ENCODE results near the gene GPR75. TPM values are rescaled to one million over a fixed set of nuclear protein-coding genes. Genes with fewer than 3 reads are reported as not detected.

GPR75 gene
- total and polyA plus RNA-seq, 2 experiments from 2014 or later = 0.34 to 4.1 TPM

DNA sequence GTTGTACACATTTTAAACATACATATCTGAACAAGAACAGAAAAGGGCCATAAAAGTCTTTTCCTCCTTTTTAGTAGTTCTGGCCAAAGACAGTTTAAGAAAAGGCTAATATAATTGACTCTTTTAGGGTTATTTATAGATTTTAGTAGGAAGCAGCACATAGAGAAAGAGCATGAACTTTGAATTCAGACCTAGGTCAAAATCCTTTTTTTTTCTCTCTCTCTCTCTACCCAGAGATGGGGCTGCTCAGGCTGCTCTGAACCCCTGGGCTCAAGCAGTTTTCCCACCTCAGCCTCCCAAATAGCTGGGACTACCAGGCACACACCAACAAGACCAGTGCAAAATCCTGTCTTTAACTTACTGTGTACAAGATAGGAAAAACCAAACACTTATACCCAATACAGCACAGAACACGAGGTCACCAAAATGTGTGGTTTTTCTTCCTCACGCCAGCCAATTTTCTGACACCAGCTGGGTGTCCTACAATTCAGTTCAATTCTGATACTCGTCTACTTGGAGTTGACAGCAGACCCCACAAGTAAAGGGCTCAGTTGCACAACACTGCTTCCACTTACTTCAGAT is 40.8 kb downstream of the GPR75 start:
- H3K36me3 ChIP-seq (ENCODE audit: insufficient read depth) = 0 out of 2 replicates have a peak, but pooled peaks cover under 1% of the 10 kb centered on the region
- no peak overlapping the region for H3K4me3 Mint-ChIP-seq
- no peak overlapping the region for H3K27ac Mint-ChIP-seq
- H3K36me3 Mint-ChIP-seq (ENCODE audit: low read depth) = peaks cover 14% of the 10 kb centered on the region; the same call in 2 of the 3 replicates
- H3K4me2 ChIP-seq = no peak overlapping the region
- H3K4me3 ChIP-seq = no peak overlapping the region
- H3K4me1 Mint-ChIP-seq = peaks cover 3% of the 10 kb centered on the region; the same call in 1 of the 3 replicates
- no peaks in the 10 kb centered on the region for H3K27me3 ChIP-seq (ENCODE audit: insufficient read depth)
- no peaks in the 10 kb centered on the region for H3K9me2 ChIP-seq (ENCODE audit: insufficient read depth)
- no peaks in the 10 kb centered on the region for H3K4me1 ChIP-seq (ENCODE audit: insufficient read depth)
- no peak for ATAC-seq
- H2AFZ ChIP-seq = no peak overlapping the region
- H4K20me1 ChIP-seq (replicated peaks; ENCODE audit: insufficient read depth) = no peaks in the 10 kb centered on the region
- H3F3A ChIP-seq (replicated peaks; ENCODE audit: low read depth) = no peaks in the 10 kb centered on the region
- no peaks in the 10 kb centered on the region for H3K27me3 Mint-ChIP-seq (ENCODE audit: insufficient read depth, low read depth, poor library complexity)
- no peaks in the 10 kb centered on the region for H3K9me3 Mint-ChIP-seq
- DNase-seq (ENCODE audit: low spot score) = no peak
- no peak for TF ChIP-seq EZH2phosphoT487 (IDR thresholded peaks at IDR 0.05; ENCODE audit: unreplicated experiment)
- TF ChIP-seq ZNF114 (CRISPR knock-in tag; IDR thresholded peaks at IDR 0.05) = no peak
- TF ChIP-seq JUNB (IDR thresholded peaks at IDR 0.05; ENCODE audit: unreplicated experiment) = no peak
- TF ChIP-seq EZH2 (IDR thresholded peaks at IDR 0.05; ENCODE audit: low read depth, unreplicated experiment) = no peak
- no peak for TF ChIP-seq CREB1 (CRISPR knock-in tag; IDR thresholded peaks at IDR 0.05; ENCODE audit: low read depth)
- TF ChIP-seq, protein P1, sequence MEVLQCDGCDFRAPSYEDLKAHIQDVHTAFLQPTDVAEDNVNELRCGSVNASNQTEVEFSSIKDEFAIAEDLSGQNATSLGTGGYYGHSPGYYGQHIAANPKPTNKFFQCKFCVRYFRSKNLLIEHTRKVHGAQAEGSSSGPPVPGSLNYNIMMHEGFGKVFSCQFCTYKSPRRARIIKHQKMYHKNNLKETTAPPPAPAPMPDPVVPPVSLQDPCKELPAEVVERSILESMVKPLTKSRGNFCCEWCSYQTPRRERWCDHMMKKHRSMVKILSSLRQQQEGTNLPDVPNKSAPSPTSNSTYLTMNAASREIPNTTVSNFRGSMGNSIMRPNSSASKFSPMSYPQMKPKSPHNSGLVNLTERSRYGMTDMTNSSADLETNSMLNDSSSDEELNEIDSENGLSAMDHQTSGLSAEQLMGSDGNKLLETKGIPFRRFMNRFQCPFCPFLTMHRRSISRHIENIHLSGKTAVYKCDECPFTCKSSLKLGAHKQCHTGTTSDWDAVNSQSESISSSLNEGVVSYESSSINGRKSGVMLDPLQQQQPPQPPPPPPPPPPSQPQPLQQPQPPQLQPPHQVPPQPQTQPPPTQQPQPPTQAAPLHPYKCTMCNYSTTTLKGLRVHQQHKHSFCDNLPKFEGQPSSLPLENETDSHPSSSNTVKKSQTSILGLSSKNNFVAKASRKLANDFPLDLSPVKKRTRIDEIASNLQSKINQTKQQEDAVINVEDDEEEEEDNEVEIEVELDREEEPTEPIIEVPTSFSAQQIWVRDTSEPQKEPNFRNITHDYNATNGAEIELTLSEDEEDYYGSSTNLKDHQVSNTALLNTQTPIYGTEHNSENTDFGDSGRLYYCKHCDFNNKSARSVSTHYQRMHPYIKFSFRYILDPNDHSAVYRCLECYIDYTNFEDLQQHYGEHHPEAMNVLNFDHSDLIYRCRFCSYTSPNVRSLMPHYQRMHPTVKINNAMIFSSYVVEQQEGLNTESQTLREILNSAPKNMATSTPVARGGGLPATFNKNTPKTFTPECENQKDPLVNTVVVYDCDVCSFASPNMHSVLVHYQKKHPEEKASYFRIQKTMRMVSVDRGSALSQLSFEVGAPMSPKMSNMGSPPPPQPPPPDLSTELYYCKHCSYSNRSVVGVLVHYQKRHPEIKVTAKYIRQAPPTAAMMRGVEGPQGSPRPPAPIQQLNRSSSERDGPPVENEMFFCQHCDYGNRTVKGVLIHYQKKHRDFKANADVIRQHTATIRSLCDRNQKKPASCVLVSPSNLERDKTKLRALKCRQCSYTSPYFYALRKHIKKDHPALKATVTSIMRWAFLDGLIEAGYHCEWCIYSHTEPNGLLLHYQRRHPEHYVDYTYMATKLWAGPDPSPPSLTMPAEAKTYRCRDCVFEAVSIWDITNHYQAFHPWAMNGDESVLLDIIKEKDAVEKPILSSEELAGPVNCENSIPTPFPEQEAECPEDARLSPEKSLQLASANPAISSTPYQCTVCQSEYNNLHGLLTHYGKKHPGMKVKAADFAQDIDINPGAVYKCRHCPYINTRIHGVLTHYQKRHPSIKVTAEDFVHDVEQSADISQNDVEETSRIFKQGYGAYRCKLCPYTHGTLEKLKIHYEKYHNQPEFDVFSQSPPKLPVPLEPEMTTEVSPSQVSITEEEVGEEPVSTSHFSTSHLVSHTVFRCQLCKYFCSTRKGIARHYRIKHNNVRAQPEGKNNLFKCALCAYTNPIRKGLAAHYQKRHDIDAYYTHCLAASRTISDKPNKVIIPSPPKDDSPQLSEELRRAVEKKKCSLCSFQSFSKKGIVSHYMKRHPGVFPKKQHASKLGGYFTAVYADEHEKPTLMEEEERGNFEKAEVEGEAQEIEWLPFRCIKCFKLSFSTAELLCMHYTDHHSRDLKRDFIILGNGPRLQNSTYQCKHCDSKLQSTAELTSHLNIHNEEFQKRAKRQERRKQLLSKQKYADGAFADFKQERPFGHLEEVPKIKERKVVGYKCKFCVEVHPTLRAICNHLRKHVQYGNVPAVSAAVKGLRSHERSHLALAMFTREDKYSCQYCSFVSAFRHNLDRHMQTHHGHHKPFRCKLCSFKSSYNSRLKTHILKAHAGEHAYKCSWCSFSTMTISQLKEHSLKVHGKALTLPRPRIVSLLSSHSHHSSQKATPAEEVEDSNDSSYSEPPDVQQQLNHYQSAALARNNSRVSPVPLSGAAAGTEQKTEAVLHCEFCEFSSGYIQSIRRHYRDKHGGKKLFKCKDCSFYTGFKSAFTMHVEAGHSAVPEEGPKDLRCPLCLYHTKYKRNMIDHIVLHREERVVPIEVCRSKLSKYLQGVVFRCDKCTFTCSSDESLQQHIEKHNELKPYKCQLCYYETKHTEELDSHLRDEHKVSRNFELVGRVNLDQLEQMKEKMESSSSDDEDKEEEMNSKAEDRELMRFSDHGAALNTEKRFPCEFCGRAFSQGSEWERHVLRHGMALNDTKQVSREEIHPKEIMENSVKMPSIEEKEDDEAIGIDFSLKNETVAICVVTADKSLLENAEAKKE (CRISPR knock-in tag; IDR thresholded peaks at IDR 0.05) = no peak
- TF ChIP-seq, protein P2, sequence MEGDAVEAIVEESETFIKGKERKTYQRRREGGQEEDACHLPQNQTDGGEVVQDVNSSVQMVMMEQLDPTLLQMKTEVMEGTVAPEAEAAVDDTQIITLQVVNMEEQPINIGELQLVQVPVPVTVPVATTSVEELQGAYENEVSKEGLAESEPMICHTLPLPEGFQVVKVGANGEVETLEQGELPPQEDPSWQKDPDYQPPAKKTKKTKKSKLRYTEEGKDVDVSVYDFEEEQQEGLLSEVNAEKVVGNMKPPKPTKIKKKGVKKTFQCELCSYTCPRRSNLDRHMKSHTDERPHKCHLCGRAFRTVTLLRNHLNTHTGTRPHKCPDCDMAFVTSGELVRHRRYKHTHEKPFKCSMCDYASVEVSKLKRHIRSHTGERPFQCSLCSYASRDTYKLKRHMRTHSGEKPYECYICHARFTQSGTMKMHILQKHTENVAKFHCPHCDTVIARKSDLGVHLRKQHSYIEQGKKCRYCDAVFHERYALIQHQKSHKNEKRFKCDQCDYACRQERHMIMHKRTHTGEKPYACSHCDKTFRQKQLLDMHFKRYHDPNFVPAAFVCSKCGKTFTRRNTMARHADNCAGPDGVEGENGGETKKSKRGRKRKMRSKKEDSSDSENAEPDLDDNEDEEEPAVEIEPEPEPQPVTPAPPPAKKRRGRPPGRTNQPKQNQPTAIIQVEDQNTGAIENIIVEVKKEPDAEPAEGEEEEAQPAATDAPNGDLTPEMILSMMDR (conservative IDR thresholded peaks at IDR 0.05; ENCODE audit: low read depth in 2 of 2) = no peak
- TF ChIP-seq POLR2AphosphoS5 (IDR thresholded peaks at IDR 0.05; ENCODE audit: low read depth) = no peak
- TF ChIP-seq, protein P3, sequence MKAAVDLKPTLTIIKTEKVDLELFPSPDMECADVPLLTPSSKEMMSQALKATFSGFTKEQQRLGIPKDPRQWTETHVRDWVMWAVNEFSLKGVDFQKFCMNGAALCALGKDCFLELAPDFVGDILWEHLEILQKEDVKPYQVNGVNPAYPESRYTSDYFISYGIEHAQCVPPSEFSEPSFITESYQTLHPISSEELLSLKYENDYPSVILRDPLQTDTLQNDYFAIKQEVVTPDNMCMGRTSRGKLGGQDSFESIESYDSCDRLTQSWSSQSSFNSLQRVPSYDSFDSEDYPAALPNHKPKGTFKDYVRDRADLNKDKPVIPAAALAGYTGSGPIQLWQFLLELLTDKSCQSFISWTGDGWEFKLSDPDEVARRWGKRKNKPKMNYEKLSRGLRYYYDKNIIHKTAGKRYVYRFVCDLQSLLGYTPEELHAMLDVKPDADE (IDR thresholded peaks at IDR 0.05) = no peak
- no peak for TF ChIP-seq STAT1 (IDR thresholded peaks at IDR 0.05; ENCODE audit: unreplicated experiment)
- TF ChIP-seq, protein P4, sequence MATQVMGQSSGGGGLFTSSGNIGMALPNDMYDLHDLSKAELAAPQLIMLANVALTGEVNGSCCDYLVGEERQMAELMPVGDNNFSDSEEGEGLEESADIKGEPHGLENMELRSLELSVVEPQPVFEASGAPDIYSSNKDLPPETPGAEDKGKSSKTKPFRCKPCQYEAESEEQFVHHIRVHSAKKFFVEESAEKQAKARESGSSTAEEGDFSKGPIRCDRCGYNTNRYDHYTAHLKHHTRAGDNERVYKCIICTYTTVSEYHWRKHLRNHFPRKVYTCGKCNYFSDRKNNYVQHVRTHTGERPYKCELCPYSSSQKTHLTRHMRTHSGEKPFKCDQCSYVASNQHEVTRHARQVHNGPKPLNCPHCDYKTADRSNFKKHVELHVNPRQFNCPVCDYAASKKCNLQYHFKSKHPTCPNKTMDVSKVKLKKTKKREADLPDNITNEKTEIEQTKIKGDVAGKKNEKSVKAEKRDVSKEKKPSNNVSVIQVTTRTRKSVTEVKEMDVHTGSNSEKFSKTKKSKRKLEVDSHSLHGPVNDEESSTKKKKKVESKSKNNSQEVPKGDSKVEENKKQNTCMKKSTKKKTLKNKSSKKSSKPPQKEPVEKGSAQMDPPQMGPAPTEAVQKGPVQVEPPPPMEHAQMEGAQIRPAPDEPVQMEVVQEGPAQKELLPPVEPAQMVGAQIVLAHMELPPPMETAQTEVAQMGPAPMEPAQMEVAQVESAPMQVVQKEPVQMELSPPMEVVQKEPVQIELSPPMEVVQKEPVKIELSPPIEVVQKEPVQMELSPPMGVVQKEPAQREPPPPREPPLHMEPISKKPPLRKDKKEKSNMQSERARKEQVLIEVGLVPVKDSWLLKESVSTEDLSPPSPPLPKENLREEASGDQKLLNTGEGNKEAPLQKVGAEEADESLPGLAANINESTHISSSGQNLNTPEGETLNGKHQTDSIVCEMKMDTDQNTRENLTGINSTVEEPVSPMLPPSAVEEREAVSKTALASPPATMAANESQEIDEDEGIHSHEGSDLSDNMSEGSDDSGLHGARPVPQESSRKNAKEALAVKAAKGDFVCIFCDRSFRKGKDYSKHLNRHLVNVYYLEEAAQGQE (IDR thresholded peaks at IDR 0.05; ENCODE audit: unreplicated experiment) = no peak
- no peak for TF ChIP-seq NANOG (IDR thresholded peaks at IDR 0.05; ENCODE audit: borderline replicate concordance)
- no peak for TF ChIP-seq ZNF331 (CRISPR knock-in tag; IDR thresholded peaks at IDR 0.05; ENCODE audit: low read depth)
- H3K79me2 ChIP-seq (replicated peaks; ENCODE audit: insufficient read depth) = no peaks in the 10 kb centered on the region
- H3K27ac ChIP-seq (ENCODE audit: low read depth) = no peak overlapping the region

Data from GM23338 (cell line).